Measurements from ENCODE around the gene SLC37A4.
"Not testable (repeated sequence)": the region's sequence is repeated elsewhere in the genome, so short reads cannot be mapped to it uniquely, and the experiment has no call there.

- TF ChIP-seq EZH2 (IDR thresholded peaks at IDR 0.05; ENCODE audit: borderline replicate concordance); EZH2phosphoT487 (IDR thresholded peaks at IDR 0.05; ENCODE audit: low read depth, severe bottlenecking, unreplicated experiment): not testable (repeated sequence)
These were observed 13.3 kb downstream of the SLC37A4 start for GRCh38 chr11:119017377-119017776.
